ENCODE measurements around the gene DGKB. TPM values are rescaled to one million over a fixed set of nuclear protein-coding genes. Genes with fewer than 3 reads are reported as not detected.

The DGKB gene
- total and polyA plus RNA-seq, 5 donors, result 0.16 to 1.1 (median 0.54) TPM

- Histone ChIP-seq H3K27me3 (ENCODE audit: control insufficient read depth, insufficient read depth) (no peaks in the 10 kb centered on the region), H3K9me3 (ENCODE audit: control insufficient read depth, low read length) (no peaks in the 10 kb centered on the region), H3K4me3 (ENCODE audit: low read length) (no peak overlapping the region), H3K4me1 (ENCODE audit: control insufficient read depth, insufficient read depth, low read length) (no peaks in the 10 kb centered on the region), H3K27ac (ENCODE audit: low read length) (no peak overlapping the region)
- peak; percentile 50 to 81 for ATAC-seq
- no peak for DNase-seq
- intact Hi-C loops (cut with DNase I), result no loop called here
These were observed 683.4 kb downstream of the DGKB start for GRCh38 chr7:14219125-14219524.

- ATAC-seq (no peak), DNase-seq (no peak)
- H3K27me3 ChIP-seq (ENCODE audit: control insufficient read depth, insufficient read depth), result no peaks in the 10 kb centered on the region
- H3K4me3 ChIP-seq (ENCODE audit: low read length), result no peak overlapping the region
- WGBS, result 82% methylated on average over 1 of the region's 1 CpG
- H3K9me3 ChIP-seq (ENCODE audit: control insufficient read depth, low read length), result no peaks in the 10 kb centered on the region
- H3K27ac ChIP-seq (ENCODE audit: low read length), result no peak overlapping the region
- H3K4me1 ChIP-seq (ENCODE audit: control insufficient read depth, insufficient read depth, low read length), result no peaks in the 10 kb centered on the region
- intact Hi-C loops (cut with DNase I), result no loop called here
These were observed 684.2 kb downstream of the DGKB start for GRCh38 chr7:14218338-14218737.

GRCh38 chr7:14209896-14210484 lies 692.6 kb downstream of the DGKB start:
- Histone ChIP-seq H3K27ac (ENCODE audit: low read length) (no peak overlapping the region), H3K4me3 (ENCODE audit: low read length) (no peak overlapping the region), H3K27me3 (ENCODE audit: control insufficient read depth, insufficient read depth) (no peaks in the 10 kb centered on the region), H3K4me1 (ENCODE audit: control insufficient read depth, insufficient read depth, low read length) (no peaks in the 10 kb centered on the region), H3K9me3 (ENCODE audit: control insufficient read depth, low read length) (no peaks in the 10 kb centered on the region)
- intact Hi-C loops (cut with DNase I), result no loop called here
- DNase-seq, result peak in 1 of 3 donors; percentile 21
- ATAC-seq, result no peak
- WGBS, result 29% methylated on average over 1 of the region's 1 CpG

- H3K27me3 ChIP-seq (ENCODE audit: control insufficient read depth, insufficient read depth), result no peaks in the 10 kb centered on the region
- ATAC-seq (no peak), DNase-seq (no peak)
- H3K4me3 ChIP-seq (ENCODE audit: low read length), result no peak overlapping the region
- intact Hi-C loops (cut with DNase I), result no loop called here
- H3K27ac ChIP-seq (ENCODE audit: low read length), result no peak overlapping the region
- H3K9me3 ChIP-seq (ENCODE audit: control insufficient read depth, low read length), result no peaks in the 10 kb centered on the region
- no peaks in the 10 kb centered on the region for H3K4me1 ChIP-seq (ENCODE audit: control insufficient read depth, insufficient read depth, low read length)
These were observed 694.8 kb downstream of the DGKB start for GRCh38 chr7:14207711-14208110.

- intact Hi-C loops (cut with DNase I), result no loop called here
- DNase-seq (peak in 1 of 3 donors; percentile 21), ATAC-seq (peak; percentile 89 to 91)
- no peak overlapping the region for H3K4me3 ChIP-seq (ENCODE audit: low read length)
- H3K27me3 ChIP-seq (ENCODE audit: control insufficient read depth, insufficient read depth), result no peaks in the 10 kb centered on the region
- 37% methylated on average over 4 of the region's 4 CpGs for WGBS
- no peaks in the 10 kb centered on the region for H3K4me1 ChIP-seq (ENCODE audit: control insufficient read depth, insufficient read depth, low read length)
- H3K9me3 ChIP-seq (ENCODE audit: control insufficient read depth, low read length), result no peaks in the 10 kb centered on the region
- H3K27ac ChIP-seq (ENCODE audit: low read length), result peak overlapping the region; percentile 48
These were observed 695.4 kb downstream of the DGKB start for GRCh38 chr7:14207138-14207537.

- no peaks in the 10 kb centered on the region for H3K27me3 ChIP-seq (ENCODE audit: control insufficient read depth, insufficient read depth)
- no peak overlapping the region for H3K4me3 ChIP-seq (ENCODE audit: low read length)
- H3K27ac ChIP-seq (ENCODE audit: low read length), result no peak overlapping the region
- intact Hi-C loops (cut with DNase I), result no loop called here
- H3K9me3 ChIP-seq (ENCODE audit: control insufficient read depth, low read length), result no peaks in the 10 kb centered on the region
- 86% methylated on average over 1 of the region's 1 CpG for WGBS
- ATAC-seq (no peak), DNase-seq (no peak)
- H3K4me1 ChIP-seq (ENCODE audit: control insufficient read depth, insufficient read depth, low read length), result no peaks in the 10 kb centered on the region
These were observed 696.4 kb downstream of the DGKB start for GRCh38 chr7:14206121-14206520.

GRCh38 chr7:14201353-14201752 lies 701.2 kb downstream of the DGKB start:
- Histone ChIP-seq H3K4me3 (ENCODE audit: low read length) (no peak overlapping the region), H3K4me1 (ENCODE audit: control insufficient read depth, insufficient read depth, low read length) (no peaks in the 10 kb centered on the region), H3K9me3 (ENCODE audit: control insufficient read depth, low read length) (no peaks in the 10 kb centered on the region), H3K27ac (ENCODE audit: low read length) (no peak overlapping the region), H3K27me3 (ENCODE audit: control insufficient read depth, insufficient read depth) (no peaks in the 10 kb centered on the region)
- ATAC-seq, result no peak
- intact Hi-C loops (cut with DNase I), result no loop called here
- whole genome bisulfite sequencing, result 86% methylated on average over 3 of the region's 3 CpGs
- no peak for DNase-seq

- WGBS, result 92% methylated on average over 2 of the region's 2 CpGs
- no peaks in the 10 kb centered on the region for H3K4me1 ChIP-seq (ENCODE audit: control insufficient read depth, insufficient read depth, low read length)
- H3K27ac ChIP-seq (ENCODE audit: low read length), result no peak overlapping the region
- ATAC-seq (no peak), DNase-seq (no peak)
- H3K9me3 ChIP-seq (ENCODE audit: control insufficient read depth, low read length), result no peaks in the 10 kb centered on the region
- intact Hi-C loops (cut with DNase I), result loop anchor here in 1 of 4 donors (10.0 kb wide), 1 partner anchor 55 kb away; no protein-coding TSS in a partner anchor
- no peak overlapping the region for H3K4me3 ChIP-seq (ENCODE audit: low read length)
- H3K27me3 ChIP-seq (ENCODE audit: control insufficient read depth, insufficient read depth), result no peaks in the 10 kb centered on the region
These were observed 703.2 kb downstream of the DGKB start for GRCh38 chr7:14199336-14199735.

GRCh38 chr7:14197280-14197679 lies 705.3 kb downstream of the DGKB start:
- H3K4me1 ChIP-seq (ENCODE audit: control insufficient read depth, insufficient read depth, low read length), result no peaks in the 10 kb centered on the region
- H3K9me3 ChIP-seq (ENCODE audit: control insufficient read depth, low read length), result no peaks in the 10 kb centered on the region
- no peaks in the 10 kb centered on the region for H3K27me3 ChIP-seq (ENCODE audit: control insufficient read depth, insufficient read depth)
- H3K4me3 ChIP-seq (ENCODE audit: low read length), result no peak overlapping the region
- DNase-seq, result no peak
- peak; percentile 53 to 74 for ATAC-seq
- intact Hi-C loops (cut with DNase I), result loop anchor here in 1 of 4 donors (10.0 kb wide), 1 partner anchor 58 kb away; no protein-coding TSS in a partner anchor
- no peak overlapping the region for H3K27ac ChIP-seq (ENCODE audit: low read length)
- 5% methylated on average over 3 of the region's 3 CpGs for WGBS

GRCh38 chr7:14196555-14196954 lies 706.0 kb downstream of the DGKB start:
- ATAC-seq, result no peak
- H3K4me3 ChIP-seq (ENCODE audit: low read length), result no peak overlapping the region
- no peaks in the 10 kb centered on the region for H3K27me3 ChIP-seq (ENCODE audit: control insufficient read depth, insufficient read depth)
- intact Hi-C loops (cut with DNase I), result loop anchor here in 1 of 4 donors (10.0 kb wide), 1 partner anchor 58 kb away; no protein-coding TSS in a partner anchor
- no peaks in the 10 kb centered on the region for H3K9me3 ChIP-seq (ENCODE audit: control insufficient read depth, low read length)
- no peaks in the 10 kb centered on the region for H3K4me1 ChIP-seq (ENCODE audit: control insufficient read depth, insufficient read depth, low read length)
- H3K27ac ChIP-seq (ENCODE audit: low read length), result no peak overlapping the region
- 43% methylated on average over 2 of the region's 2 CpGs for WGBS
- DNase-seq, result no peak

- H3K4me1 ChIP-seq (ENCODE audit: control insufficient read depth, insufficient read depth, low read length), result no peaks in the 10 kb centered on the region
- H3K27me3 ChIP-seq (ENCODE audit: control insufficient read depth, insufficient read depth), result no peaks in the 10 kb centered on the region
- WGBS, result 77% methylated on average over 4 of the region's 4 CpGs
- no peak overlapping the region for H3K4me3 ChIP-seq (ENCODE audit: low read length)
- H3K27ac ChIP-seq (ENCODE audit: low read length), result no peak overlapping the region
- no peaks in the 10 kb centered on the region for H3K9me3 ChIP-seq (ENCODE audit: control insufficient read depth, low read length)
- no peak for DNase-seq
- intact Hi-C loops (cut with DNase I), result loop anchor here in 1 of 4 donors (10.0 kb wide), 1 partner anchor 59 kb away; no protein-coding TSS in a partner anchor
- ATAC-seq, result no peak
These were observed 706.7 kb downstream of the DGKB start for GRCh38 chr7:14195871-14196270.

GRCh38 chr7:14195079-14195478 lies 707.5 kb downstream of the DGKB start:
- WGBS, result 85% methylated on average over 4 of the region's 4 CpGs
- Histone ChIP-seq H3K4me1 (ENCODE audit: control insufficient read depth, insufficient read depth, low read length) (no peaks in the 10 kb centered on the region), H3K4me3 (ENCODE audit: low read length) (no peak overlapping the region), H3K27ac (ENCODE audit: low read length) (no peak overlapping the region), H3K27me3 (ENCODE audit: control insufficient read depth, insufficient read depth) (no peaks in the 10 kb centered on the region), H3K9me3 (ENCODE audit: control insufficient read depth, low read length) (no peaks in the 10 kb centered on the region)
- intact Hi-C loops (cut with DNase I), result loop anchor here in 1 of 4 donors (10.0 kb wide), 1 partner anchor 60 kb away; no protein-coding TSS in a partner anchor
- DNase-seq (no peak), ATAC-seq (no peak)
